GM10266 (cell line): Measurements from ENCODE around the gene OSER1.

ENCODE experiments used
- DNase-seq: peaks from one replicate; pipeline ENCODE4 v3.0.0; 2012; ENCODE audit errors: extremely low spot score
- CTCF ChIP-seq: IDR thresholded peaks from 2 replicates; pipeline ENCODE4 v1.5.1; 2012; ENCODE audit warnings: mild to moderate bottlenecking, low read depth; ENCODE audit not compliant: control insufficient read depth, insufficient read depth; ENCODE audit errors: missing control alignments

The OSER1 gene

DNA sequence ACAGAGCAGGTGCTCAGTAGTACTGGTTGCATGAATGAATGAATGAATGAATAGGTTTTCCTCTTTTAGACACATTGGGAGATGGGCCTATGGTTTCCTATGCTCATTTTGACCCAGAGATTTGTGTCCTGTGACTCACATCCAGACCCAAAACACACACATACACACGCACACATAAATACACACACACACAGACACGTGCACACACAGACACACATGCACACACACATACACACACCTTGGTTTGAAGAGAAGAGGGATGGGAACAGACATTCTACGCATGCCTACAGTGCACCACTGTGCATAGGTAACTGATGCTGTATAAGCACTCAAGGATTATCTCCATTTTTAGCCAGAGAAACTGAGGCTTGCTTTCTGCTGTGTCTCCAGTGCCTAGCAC lies 27.7 kb downstream of the OSER1 start:
- DNase-seq, result no peak
- TF ChIP-seq CTCF, result no peak

- no peak for DNase-seq
- no peak for TF ChIP-seq CTCF
These were observed 28.3 kb downstream of the OSER1 start for GRCh38 chr20:44182135-44182765.

- TF ChIP-seq CTCF, result no peak
- no peak for DNase-seq
These were observed 29.0 kb downstream of the OSER1 start for GRCh38 chr20:44181611-44182010.

DNA sequence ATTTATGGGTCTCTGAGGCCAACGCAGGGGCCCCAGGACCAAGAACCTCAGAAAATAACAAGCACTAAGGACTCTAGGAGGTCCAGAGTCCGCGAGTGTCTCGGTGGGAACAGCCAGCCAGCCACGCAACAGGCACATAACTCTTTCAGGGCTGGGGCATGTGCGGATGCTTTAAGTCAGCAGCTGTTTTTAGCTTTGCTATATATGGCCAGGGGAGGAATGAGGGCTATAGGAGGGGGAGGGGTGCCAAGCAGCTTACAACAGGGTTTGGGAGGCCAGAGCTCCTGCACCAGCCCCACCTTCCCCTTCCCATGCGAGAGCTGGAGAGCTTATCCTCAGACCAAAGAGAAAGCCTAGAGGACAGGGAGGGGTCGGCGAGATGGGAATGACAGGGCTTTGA lies 29.8 kb downstream of the OSER1 start:
- TF ChIP-seq CTCF, result no peak
- DNase-seq, result no peak

GRCh38 chr20:44176833-44177534 lies 33.6 kb downstream of the OSER1 start:
- DNase-seq, result no peak
- TF ChIP-seq CTCF, result no peak

DNA sequence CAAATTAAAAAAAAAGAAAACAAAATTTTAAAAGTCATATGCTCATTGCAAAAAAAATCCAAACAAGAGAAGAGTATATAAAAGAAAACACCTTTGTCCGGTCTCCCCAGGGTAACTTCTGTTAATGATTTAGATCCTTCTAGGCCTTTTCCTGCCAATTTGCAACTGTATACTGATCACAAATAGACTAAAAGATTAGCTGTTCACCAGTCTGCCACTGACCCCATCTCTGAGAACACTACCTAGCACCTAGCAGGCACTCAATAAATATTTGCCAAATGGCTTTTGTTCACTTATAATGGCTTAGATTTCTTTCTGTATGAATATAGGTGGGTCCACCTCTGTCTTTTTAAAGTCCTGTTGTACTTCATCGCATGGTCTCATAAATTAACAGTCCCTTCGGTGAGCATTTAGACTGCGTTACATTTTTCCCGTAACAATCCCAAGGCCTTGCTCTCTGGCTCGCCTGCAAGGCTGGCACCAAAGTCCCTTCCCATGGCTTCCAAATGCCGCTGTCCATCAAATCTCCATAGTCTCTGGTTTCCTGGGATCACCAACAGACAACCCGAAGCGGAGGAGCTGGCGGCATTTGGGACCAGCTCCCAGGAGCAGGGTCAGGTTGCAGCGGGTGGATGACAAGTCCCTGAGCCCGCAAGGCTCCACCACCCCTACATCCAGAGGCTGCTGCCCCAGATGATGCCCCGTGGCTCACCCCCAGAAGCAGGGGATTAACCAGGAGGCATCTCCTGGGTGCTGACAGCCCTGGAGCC lies 35.4 kb downstream of the OSER1 start:
- no peak for DNase-seq
- no peak for TF ChIP-seq CTCF

DNA sequence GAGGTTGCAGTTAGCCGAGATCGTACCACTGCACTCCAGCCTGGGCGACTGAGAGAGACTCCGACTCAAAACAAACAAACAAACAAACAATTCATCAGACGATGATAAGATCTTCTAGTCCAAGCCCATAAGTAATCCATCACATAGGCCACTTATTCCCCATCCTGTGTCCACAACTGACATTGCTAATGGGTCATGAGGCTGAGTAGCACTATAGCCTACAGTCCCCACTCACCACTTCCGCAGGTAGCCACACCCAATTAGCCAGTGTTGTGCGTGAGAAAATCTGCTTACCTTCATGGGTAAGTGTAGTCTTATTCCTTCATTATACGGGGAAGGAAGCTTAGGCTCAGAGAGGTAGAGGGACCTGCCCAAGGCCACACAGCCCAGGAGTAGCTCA lies 36.7 kb downstream of the OSER1 start:
- TF ChIP-seq CTCF, result no peak
- DNase-seq, result no peak
